Midbrain (tissue), 1 donor: ENCODE measurements around the gene PKP4.
"Not testable (repeated sequence)": the region's sequence is repeated elsewhere in the genome, so short reads cannot be mapped to it uniquely, and the experiment has no call there.

ENCODE experiments used
- DNase-seq: peaks from one replicate; lab custom pipeline; 2025; lab: John Stamatoyannopoulos, UW

The PKP4 gene

GRCh38 chr2:158464426-158465281, 7.9 kb downstream of the PKP4 start:
- DNase-seq: no peak

GRCh38 chr2:158467248-158467647, 10.5 kb downstream of the PKP4 start:
- no peak for DNase-seq

GRCh38 chr2:158472829-158473228, 16.1 kb downstream of the PKP4 start:
- DNase-seq: not testable (repeated sequence)

- not testable (repeated sequence) for DNase-seq
Measured at GRCh38 chr2:158473300-158473699, 16.5 kb downstream of the PKP4 start.

- no peak for DNase-seq
Measured at GRCh38 chr2:158473719-158474392, 17.1 kb downstream of the PKP4 start.

GRCh38 chr2:158474526-158475011, 17.8 kb downstream of the PKP4 start:
- DNase-seq: not testable (repeated sequence)

GRCh38 chr2:158477202-158477601, 20.4 kb downstream of the PKP4 start:
- no peak for DNase-seq

- no peak for DNase-seq
Measured at GRCh38 chr2:158478237-158478636, 21.5 kb downstream of the PKP4 start.

- no peak for DNase-seq
Measured at GRCh38 chr2:158478816-158479215, 22.1 kb downstream of the PKP4 start.

GRCh38 chr2:158481116-158481515, 24.4 kb downstream of the PKP4 start:
- no peak for DNase-seq

GRCh38 chr2:158482594-158482993, 25.8 kb downstream of the PKP4 start:
- no peak for DNase-seq

GRCh38 chr2:158484892-158485556, 28.3 kb downstream of the PKP4 start:
- no peak for DNase-seq

- no peak for DNase-seq
Measured at GRCh38 chr2:158486150-158486969, 29.6 kb downstream of the PKP4 start.

- no peak for DNase-seq
Measured at GRCh38 chr2:158486970-158487325, 30.2 kb downstream of the PKP4 start.

- no peak for DNase-seq
Measured at GRCh38 chr2:158487419-158487818, 30.7 kb downstream of the PKP4 start.

- DNase-seq: no peak
Measured at GRCh38 chr2:158488442-158489216, 31.9 kb downstream of the PKP4 start.

GRCh38 chr2:158489366-158490112, 32.8 kb downstream of the PKP4 start:
- no peak for DNase-seq

- no peak for DNase-seq
Measured at GRCh38 chr2:158491072-158491471, 34.3 kb downstream of the PKP4 start.

GRCh38 chr2:158493458-158493857, 36.7 kb downstream of the PKP4 start:
- DNase-seq: no peak

GRCh38 chr2:158495175-158495574, 38.4 kb downstream of the PKP4 start:
- no peak for DNase-seq
